Islet precursor cell (in vitro differentiated cells): ENCODE measurements around the gene CACYBP.
A peak's percentile ranks its signal among the peaks of the same experiment; 100 is the strongest.

ENCODE experiments used
- DNase-seq: peaks from one replicate; pipeline ENCODE4 v3.0.0-alpha.2; 2018

The CACYBP gene, protein sequence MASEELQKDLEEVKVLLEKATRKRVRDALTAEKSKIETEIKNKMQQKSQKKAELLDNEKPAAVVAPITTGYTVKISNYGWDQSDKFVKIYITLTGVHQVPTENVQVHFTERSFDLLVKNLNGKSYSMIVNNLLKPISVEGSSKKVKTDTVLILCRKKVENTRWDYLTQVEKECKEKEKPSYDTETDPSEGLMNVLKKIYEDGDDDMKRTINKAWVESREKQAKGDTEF

DNA sequence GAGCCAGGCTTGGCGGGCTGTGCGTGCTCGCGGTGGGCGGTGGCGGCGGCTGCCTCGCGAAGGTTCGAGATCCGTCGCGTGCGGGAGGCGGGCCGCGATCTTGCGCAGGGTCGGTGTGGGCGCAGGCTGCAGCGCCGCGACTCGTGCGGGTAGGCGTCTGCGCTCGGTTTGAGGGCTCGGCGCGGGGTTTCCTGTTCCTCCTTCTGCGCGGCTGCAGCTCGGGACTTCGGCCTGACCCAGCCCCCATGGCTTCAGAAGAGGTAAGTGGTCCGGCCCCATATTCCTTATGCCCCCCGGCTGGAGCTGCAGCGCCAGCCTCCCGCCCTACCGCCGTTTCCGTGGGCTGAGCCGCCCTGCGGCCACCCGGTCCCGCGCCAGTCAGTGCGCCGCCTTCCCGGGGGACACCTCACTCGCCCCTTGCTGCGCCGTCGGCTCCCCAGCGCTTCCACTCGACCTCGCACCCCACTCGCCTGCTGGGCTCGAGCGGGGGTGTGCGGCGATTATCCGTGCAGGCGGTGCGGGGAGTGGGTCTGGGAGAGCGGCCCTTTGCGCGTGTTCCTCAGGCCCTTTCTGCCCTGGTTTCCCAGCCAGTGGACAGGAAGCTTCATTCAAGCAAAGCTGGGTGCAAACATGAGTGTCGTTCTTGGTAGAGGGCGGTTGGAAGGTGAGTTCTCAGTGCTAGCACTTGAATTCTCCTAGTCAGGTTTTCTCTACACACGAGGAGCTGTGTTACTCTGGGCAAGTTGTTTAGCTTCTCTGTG is at the start of gene CACYBP:
Gene CACYBP (plus strand): TSS at position 12 of the 761 bp plus-strand sequence. CDS start 234 bp downstream, at position 246.
- DNase-seq, result no peak

DNA sequence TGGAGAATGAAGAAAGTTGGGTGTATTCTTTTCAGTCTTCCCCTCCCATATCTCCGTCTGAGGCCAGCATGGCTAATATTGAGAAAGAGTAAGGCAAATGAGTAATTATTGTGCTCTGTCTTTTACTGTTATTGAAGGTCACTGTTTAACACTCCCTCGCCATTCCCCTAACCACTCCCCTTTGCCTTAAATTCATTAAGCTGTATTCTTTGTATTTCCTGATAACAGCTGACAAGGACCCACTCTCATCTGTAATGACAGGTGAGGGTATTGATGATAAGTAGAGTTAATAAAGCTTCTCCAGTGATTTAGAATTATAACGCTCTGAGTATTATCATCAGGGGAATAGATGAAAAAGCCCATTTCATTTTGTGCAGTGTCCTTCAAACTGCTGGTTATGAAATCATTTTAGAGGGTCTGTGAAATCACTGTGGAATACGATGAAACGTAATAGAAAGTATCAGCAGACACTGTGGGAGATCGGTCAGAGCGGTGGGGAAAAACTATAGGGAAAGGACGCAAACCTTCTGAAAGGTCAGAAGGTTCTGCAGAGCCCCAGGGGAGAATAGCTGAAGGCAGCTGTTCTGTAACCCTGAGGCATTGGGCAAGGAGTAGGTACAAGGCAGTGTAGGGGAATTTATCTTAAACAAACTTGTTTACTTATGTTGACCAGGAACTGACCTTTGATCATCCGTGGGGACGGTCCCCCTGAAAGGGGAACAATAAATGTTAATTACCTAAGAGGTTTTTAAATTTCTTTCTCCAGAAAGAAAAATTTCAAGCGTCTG is 46.3 kb upstream of the CACYBP start:
- no peak for DNase-seq

DNA sequence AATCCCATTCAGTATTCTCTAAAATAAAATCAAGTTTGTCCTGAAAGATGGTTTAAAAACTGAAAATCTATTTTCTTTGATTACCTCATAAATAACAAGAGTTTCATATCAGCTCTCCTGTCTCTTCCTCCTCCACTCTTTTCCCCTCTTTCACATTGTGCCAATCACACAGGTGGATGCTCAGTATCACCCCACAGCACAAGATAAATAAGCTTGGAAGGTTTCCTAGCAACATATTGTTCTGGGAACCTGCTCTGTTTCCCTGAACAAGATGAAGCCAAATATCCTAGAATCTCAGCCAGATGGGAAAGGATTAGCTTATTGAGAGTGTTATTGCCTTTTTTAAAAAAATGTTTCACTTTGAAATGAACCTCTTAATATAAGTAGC is 45.7 kb upstream of the CACYBP start:
- DNase-seq, result no peak

DNA sequence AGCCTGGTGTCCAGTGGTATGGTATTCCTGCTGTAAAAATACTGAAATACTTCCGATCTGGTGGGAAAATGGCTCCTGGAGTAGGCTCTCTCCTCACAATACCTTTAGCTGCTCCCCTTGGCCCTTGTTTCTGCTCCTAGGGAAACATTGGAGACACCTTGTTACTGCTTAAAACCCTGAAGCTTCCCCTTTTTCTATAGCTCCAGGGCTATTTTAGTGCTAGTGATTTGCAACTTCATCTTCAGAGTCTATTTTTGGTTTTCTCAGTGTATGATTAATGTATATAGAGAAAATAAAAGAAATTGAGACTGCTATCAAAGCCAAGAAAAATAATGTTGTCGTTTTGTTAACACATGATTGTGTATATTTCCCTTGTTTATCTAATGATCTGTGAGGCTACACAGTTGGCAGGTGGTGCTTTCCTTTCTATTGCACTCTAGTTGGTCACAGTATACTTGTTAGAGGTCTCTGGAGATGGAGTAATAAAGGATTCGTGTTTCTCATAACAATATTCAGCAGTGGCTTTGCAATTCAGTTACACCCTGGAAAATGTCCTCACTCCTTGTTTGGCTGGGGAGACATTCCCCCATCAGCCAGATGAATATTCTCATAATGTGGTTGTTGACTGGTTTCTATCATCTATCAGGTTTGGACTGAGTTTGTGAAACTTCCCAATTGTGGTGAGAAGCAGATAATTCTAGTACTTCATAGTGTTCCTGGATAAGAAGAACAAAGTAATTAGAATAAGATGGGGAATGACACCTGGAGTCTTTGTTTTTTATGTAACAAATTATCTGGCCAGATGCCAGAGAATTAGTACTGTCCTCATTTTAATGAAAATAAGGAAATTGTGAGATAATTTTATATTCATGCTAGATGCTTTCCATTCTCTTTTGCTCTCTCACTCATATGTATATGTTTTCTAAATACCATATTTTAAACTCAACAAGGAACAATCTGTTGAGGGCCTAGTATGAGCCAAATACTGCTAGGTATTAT is 44.8 kb upstream of the CACYBP start:
- no peak for DNase-seq

DNA sequence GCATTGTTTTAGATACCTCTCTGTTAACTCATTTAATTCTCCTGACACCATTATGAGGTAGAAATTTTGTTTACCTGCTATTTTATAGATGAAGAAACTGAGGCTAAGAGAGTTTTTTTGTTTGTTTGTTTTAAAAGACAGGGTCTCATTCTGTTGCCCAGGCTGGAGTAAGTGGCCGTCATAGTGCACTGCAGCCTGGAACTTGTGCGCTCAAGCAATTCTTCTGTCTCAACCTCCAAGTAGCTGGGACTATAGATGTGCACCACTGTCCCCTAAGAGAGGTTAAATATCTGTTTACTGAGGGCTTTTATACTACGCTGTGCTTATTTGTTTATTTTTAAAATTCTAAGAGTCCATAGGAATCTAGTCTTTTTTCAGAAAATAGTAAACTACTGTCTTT is 43.7 kb upstream of the CACYBP start:
- no peak for DNase-seq

DNA sequence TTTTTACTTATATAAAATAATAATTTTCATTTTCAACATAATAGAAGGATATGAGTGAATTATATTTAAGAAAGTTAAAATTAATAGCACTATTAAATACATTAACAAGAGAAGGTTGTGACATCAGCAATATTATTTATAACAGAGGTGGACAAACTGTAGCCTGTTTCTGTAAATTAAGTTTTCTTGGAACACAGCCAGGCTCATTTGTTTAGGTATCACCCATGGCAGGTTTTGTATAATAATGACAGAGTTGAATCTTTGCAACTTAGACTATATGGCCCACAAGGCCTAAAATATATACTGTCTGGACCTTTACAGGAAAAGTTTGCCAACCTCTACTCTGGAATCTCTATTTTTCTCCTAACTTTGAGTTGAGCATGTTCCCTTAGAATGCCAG is 42.8 kb upstream of the CACYBP start:
- no peak for DNase-seq

DNA sequence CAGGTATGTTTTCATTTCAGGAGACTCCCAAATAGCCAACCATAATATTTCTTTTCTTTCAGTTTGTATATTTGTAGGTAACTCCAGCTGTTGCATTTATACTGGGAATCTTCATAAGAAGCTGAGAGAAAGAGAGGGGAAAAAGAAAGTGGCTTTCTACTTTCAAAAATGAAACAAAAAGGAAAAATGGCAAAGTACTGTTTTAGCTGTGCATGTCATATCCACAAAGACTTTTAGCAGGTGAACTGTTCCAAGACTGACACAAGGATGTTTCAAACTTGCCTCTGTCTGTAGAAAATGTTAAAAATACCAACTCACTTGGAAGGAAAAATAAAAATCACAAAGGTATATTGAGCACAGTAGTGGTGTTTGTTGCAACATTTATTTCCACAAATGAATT is 41.9 kb upstream of the CACYBP start:
- no peak for DNase-seq

DNA sequence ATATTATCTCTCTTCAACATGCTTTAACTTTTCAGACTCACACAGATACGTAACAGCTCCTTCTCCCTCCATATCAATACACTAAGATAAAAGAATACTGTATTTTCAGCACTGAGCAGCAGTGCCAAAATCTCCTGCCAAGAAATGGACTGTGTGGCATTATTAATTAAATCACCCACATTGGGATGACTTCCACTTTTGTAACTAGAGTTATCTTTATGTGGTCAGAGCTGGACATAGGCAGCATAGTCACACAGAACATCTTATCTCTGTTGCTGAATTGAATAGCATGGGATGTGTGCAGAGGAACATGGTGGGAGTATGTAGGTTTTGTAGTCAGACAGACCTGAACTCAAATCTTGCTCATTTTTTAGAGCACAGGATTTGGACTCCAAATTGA is 41.4 kb upstream of the CACYBP start:
- DNase-seq, result no peak

DNA sequence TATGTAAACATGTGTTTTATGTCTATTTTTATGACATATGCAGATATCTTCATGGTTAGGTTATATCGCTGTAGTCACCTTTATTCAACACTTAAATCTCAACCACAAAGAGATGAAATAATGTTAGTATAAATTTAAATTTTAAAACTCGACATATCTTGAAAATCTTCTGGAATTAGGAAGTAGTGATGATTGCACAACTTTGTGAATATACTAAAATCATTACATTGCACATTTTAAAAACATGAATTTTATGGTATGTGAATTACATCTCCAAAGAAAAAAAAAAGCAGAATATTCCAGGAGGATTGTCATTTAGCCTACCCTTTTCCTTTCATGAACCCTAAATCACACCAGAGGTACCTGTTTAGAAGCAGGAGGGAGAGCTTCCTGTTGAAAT is 39.4 kb upstream of the CACYBP start:
- no peak for DNase-seq

DNA sequence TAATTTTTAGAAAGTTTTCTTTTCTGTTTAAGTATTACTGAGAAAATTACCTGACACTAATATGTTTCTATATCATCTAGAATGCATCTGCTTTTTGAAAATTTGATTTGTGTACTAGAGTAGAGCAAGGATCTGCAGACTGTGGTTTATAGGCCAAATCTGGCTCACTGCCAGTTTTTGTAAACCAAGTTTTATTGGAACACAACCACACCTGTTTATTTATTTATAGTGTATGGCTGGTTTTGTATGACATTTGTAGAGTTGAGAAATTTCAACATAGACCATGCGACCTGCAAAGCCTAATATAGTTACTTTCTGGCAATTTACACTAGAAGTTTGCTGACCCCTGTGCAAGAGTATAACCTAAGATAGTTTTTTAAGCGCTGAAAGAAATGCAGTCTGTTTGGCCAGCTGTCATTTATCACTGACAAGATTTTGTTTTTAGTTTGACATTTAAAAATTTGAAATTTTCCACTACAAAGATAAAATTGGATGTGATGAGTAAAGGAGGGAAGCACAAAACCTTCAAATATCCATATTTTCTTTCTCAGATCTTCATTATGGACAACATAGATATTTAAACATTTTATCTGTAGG is 36.1 kb upstream of the CACYBP start:
- no peak for DNase-seq

DNA sequence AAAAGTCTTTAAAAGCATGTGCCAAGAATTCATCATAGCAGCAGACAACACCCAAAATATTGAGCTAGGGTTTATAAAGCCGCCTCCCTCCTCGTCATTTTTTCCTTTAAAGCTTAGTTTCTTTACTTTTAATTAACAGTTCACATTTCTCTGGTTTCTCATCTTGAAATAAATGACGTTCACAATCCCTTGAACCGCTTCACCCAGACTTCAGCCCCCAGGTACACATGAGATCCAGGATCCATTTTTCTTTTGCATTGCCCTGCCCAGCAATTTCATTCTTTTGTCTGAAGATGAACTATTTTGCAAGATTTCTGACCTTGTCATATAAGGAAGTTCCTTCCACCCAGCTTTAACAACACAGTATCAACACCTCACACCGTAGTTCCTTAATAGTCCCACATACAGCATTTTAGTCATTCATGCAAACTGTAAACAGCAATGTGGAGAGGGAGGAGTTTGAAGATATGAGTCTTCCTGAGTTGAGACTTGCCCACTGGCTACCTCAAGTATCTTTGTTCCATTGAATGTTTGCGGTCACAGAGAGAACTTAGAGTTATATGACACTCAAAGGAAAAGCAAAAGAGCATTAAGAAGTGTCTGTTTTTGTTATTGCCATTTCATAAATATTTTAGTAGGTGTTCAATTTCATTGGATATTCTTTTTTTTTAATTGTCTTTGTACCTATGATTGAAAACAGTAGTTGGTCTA is 35.3 kb upstream of the CACYBP start:
- DNase-seq, result no peak

DNA sequence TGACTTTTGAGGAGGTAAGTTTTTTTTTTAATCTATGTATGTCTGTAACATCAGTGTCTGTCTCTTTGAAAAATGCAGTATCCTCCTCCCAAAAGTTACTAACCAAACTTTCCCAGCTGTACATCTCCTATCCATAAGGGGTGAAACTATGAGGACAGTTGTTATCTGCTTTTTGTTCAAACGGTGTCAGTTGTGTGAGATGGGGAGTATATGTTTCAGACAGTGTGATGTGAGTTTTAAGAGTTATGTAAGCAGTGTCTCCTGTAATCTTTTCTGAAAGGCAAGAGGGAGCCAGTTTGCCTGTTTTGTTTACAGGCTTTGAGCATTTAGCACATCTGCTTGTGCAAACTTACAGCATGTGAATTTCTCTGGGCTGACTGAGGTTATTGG is 34.8 kb upstream of the CACYBP start:
- no peak for DNase-seq

DNA sequence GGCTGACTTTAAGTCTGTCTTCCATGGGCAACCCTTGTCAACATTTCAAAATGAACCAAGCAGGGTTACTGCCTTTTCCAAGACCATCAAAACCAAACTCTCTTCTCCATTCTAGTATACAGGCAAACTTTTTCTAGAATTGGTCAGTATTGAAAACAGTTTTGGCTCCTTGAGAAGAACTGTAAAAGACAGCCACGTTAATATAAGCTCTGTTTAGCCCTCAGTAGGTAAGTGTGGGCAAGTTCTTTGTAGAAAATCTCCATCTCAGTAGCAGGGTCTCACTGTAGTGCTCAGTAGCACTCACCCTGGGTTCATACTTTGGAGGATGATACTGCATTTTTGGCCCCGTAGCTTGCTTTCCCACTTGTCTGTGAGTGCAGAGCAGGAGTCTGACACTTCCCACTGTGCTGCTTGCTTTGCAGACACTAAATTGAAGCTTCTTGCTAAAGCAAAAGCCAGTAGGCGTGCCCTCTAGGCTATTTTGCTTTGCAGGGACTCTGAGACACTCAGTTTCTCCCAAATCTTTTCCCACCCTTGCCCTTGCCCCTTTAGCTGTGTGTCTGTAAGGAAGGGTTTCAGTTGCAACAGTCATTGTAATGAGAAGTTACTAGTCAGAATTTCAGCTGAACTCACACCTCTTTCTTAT is 34.3 kb upstream of the CACYBP start:
- DNase-seq, result peak; percentile 75

DNA sequence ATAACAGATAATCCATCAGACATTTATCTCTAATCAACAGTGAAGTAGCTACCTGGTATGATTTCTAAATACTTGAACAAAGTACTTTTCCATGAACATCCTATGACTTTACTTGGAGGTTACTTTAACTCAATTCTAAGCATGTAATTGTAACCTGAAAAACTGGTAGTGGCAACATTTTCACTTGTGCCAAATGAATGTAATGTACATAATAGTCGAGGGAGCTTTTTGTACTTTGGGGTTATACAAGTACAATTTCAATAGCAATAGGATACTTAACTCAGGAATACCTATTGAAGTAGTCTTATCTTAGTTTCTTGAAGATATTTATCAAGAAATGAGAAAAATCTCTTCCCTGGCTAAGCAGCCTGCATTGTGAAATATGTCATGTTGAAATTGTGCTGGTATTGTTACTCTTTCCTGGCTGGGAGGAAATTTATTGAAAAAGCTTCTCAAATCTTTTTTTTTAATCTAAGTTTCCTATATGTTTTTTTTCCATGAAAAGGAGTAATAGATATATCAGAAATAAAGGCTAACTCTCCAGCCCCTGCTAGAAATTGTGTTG is 33.7 kb upstream of the CACYBP start:
- DNase-seq, result no peak

DNA sequence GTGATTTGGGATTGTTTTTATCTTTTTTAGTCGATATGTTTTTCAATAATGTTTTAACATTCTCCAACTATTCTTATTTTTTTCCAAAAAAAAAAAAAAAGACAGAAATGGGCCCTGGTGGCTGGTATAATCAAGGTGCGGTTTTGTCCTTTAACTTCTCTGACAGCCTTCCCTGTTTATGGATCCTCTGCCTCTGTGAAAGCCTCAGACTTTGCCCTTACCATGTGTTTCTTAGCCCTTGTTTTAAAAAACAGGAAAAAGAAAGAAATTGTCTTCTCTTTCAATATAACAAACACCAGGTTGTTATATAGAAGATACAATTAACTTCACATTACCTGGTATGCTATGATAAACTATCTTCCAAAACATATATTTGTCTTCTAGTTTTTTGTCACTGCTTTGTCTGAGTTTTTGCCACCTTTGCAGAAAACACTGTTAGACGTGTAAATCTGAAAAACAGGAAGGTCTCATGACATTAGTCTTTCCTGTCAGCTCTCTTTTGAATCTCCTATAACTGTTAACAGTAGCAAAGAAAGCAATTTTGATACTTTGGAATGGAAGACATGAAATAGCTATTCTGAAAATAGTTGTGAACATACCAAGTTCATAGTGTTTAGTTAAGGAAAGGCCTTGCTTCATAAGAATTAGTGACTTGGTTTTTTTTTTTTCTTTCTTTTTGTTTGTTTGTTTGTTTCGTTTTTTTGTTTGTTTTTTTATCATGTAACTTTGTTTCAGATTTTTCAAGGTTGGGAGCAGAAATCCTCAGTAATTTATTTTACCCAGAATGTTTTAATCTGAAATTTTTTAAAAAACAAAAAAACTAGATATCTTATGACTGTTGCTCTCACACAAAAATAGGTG is 31.7 kb upstream of the CACYBP start:
- DNase-seq, result no peak

DNA sequence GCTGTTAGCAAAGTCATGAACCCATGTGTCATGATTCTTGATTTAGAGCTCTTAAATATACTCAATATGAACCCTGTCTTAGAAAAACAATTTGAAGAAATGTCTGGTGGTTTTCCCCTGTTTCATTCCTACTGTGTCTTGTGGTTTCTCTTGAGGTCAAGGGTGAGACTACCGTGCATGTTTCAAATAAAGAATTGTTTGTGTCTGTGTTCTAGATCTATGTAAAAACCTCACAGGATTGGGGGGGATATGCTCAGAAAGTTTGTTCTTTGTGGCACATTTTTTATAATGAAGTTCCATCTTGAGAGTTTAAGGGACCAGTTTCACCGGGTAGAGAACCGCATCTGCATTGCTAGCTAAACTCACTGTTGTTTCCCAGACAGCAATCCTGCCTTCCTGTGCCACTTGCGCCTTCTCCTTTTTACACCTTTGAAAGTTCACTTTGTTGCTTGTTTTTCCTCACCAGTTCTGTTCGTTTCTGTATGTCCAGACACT is 30.9 kb upstream of the CACYBP start:
- DNase-seq, result peak; percentile 56

DNA sequence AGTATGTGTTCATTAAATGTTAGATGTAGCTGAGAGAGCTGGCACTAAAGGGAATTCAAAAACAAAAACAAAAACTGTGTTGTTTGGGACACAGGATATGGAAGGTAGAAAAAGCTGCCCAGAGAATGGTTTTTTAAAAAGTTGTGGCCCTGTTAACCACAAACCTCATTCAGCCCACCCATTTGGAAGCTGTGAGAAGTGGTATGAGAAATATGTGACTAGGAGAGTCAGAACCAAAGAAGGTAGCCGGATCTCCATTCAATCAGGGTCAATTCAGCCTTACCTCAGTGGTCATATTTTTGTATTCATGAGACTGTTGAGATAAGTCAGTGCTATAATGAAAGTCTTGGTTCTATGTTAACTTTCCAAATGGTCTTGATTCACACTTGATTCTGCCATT is 29.8 kb upstream of the CACYBP start:
- no peak for DNase-seq

DNA sequence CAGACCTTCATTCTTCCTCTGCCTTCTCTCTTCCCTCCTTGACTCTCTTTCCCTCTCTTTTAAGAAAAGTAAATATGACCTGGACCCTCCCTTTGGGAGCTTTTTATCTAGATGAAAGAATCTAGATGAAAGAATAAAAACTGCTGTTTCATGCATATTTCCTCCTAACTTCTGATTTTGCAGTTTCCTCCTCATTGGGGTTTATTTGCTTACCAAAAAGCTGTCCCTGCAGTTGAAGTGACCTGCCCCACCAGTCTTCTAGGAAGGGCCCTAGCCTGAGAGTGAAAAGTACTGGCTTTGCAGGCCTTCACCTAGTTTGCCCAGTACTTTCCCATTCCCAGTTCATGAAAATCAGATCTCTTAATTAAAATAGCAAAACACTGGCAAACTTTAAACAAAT is 28.3 kb upstream of the CACYBP start:
- no peak for DNase-seq

DNA sequence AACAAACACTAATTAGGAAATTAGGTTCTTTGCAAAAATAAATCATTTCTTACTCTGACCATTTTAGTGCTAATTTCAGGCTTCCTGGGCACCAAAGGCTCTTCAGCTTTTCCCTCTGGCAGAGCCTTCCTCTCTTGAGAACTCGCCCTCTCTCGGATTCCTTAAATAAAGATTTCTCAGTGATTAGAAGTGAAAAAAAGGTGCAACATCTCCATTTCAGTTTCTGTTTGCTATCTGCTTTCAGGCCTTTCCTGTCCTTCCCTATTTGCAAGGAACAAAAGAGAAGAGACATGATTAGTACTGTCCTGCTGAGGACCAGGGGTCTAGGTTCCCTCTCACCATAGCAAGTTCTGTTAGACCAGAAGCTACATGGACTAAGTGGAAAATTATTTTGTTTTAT is 27.8 kb upstream of the CACYBP start:
- no peak for DNase-seq

DNA sequence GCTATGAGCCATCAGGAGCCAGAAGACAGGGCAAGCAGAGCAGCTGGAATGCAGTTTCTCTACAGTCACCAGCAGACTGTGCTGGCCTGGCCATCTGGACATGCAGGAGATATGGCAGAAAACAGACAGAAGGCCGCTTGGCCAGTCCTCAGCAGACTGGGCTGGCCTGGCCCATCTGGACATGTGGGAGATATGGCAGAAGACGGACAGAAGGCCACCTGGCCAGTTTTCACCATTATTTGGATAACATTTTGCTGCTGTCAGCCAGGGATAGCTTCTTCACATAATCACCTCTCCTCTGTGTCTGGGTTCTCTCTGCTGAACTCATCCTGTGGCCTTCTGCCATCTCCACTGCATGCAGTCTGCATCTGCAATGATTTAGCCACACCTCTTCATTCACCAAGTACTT is 25.0 kb upstream of the CACYBP start:
- no peak for DNase-seq
